Prostate gland (tissue), 2 donors: ENCODE results near the gene LAG3.

Experiments used
- CTCF ChIP-seq, 4 experiments: fragments of 200-600 bp in 2 of 4; fragments of 450-650 bp in 2 of 4; sonication (generic) in 2 of 4; IDR thresholded peaks; 1 replicate in 3 of 4; 2 replicates in 1 of 4; pipeline ENCODE4 v1.5.1; 2016 to 2019; ENCODE audit warnings: antibody characterized with exemption in 4 of 4, mild to moderate bottlenecking in 2 of 4, moderate library complexity in 2 of 4
- POLR2A ChIP-seq: fragments of 450-650 bp; IDR thresholded peaks from one replicate; pipeline ENCODE4 v1.6.1; 2016; ENCODE audit warnings: antibody characterized with exemption, mild to moderate bottlenecking
- POLR2AphosphoS5 ChIP-seq: sonication (generic); formaldehyde crosslinking; IDR thresholded peaks from one replicate; pipeline ENCODE4 v1.6.1; 2017; ENCODE audit warnings: antibody characterized with exemption

- TF ChIP-seq CTCF (IDR thresholded peaks at IDR 0.05) (no peak), POLR2A (no peak), POLR2AphosphoS5 (no peak)
Measured at GRCh38 chr12:6778217-6778573, 5.9 kb downstream of the LAG3 start.
